Body of pancreas (tissue), 4 donors: ENCODE data around the gene MYLK.
"Not testable (repeated sequence)": the region's sequence is repeated elsewhere in the genome, so short reads cannot be mapped to it uniquely, and the experiment has no call there.

Experiments used
- CTCF ChIP-seq, 7 experiments: fragments of 450-650 bp in 4 of 7; fragments of 200-600 bp in 3 of 7; sonication (generic) in 3 of 7; IDR thresholded peaks; one replicate each; pipeline ENCODE4 v1.5.1; 2016 to 2019; ENCODE audit warnings: antibody characterized with exemption in 7 of 7
- POLR2A ChIP-seq, 3 donors: fragments of 450-650 bp; IDR thresholded peaks; one replicate each; pipeline ENCODE4 v1.6.1; 2016; ENCODE audit warnings: antibody characterized with exemption in 3 of 3, mild to moderate bottlenecking in 2 of 3

- TF ChIP-seq CTCF, POLR2A (IDR thresholded peaks at IDR 0.05): not testable (repeated sequence)
These were observed 162.9 kb downstream of the MYLK start for GRCh38 chr3:123721095-123721689.
